ENCODE results near the gene COG5.

DNA sequence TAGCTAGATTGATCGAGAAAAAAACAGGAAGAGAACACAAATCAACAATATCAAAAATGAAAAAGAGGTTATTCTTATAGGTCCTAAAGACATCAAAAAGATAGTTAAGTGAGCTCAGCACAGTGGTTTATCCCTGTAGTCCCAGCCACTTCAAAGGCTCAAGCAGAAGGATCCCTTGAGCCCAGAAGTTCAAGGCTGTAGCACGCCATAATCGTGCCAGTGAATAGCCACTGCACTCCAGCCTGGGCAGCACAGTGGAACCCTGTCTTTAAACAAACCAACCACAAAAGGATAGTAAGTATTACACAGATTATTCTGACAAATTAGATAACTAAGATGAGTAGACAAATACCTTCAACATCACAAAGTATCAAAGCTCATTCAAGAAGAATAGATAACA lies 311.8 kb downstream of the COG5 start:
- TF ChIP-seq, protein P1, sequence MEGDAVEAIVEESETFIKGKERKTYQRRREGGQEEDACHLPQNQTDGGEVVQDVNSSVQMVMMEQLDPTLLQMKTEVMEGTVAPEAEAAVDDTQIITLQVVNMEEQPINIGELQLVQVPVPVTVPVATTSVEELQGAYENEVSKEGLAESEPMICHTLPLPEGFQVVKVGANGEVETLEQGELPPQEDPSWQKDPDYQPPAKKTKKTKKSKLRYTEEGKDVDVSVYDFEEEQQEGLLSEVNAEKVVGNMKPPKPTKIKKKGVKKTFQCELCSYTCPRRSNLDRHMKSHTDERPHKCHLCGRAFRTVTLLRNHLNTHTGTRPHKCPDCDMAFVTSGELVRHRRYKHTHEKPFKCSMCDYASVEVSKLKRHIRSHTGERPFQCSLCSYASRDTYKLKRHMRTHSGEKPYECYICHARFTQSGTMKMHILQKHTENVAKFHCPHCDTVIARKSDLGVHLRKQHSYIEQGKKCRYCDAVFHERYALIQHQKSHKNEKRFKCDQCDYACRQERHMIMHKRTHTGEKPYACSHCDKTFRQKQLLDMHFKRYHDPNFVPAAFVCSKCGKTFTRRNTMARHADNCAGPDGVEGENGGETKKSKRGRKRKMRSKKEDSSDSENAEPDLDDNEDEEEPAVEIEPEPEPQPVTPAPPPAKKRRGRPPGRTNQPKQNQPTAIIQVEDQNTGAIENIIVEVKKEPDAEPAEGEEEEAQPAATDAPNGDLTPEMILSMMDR (IDR thresholded peaks at IDR 0.05; ENCODE audit: poor library complexity) = no peak
- TF ChIP-seq EZH2phosphoT487 (IDR thresholded peaks at IDR 0.05; ENCODE audit: low read depth, severe bottlenecking, unreplicated experiment) = no peak
